ENCODE data around the gene IMMP2L.
"Not testable (repeated sequence)": the region's sequence is repeated elsewhere in the genome, so short reads cannot be mapped to it uniquely, and the experiment has no call there.

The IMMP2L gene

GRCh38 chr7:111256391-111256790, 305.9 kb downstream of the IMMP2L start:
- DNase-seq, result no peak

- DNase-seq, result no peak
Observed at GRCh38 chr7:111255576-111255975, 306.7 kb downstream of the IMMP2L start.

GRCh38 chr7:111251365-111251764, 310.9 kb downstream of the IMMP2L start:
- not testable (repeated sequence) for DNase-seq

- DNase-seq, result not testable (repeated sequence)
Observed at GRCh38 chr7:111249807-111250206, 312.5 kb downstream of the IMMP2L start.

- DNase-seq, result no peak
Observed at GRCh38 chr7:111242141-111242755, 320.0 kb downstream of the IMMP2L start.

- DNase-seq, result no peak
Observed at GRCh38 chr7:111240371-111240770, 321.9 kb downstream of the IMMP2L start.

GRCh38 chr7:111239437-111239836, 322.9 kb downstream of the IMMP2L start:
- DNase-seq, result no peak

- no peak for DNase-seq
Observed at GRCh38 chr7:111238886-111239285, 323.4 kb downstream of the IMMP2L start.

- DNase-seq, result no peak
Observed at GRCh38 chr7:111235709-111236108, 326.6 kb downstream of the IMMP2L start.

GRCh38 chr7:111232249-111233084, 329.8 kb downstream of the IMMP2L start:
- DNase-seq, result no peak

- no peak for DNase-seq
Observed at GRCh38 chr7:111229916-111230315, 332.4 kb downstream of the IMMP2L start.

GRCh38 chr7:111229181-111229740, 333.0 kb downstream of the IMMP2L start:
- no peak for DNase-seq

- no peak for DNase-seq
Observed at GRCh38 chr7:111228437-111228836, 333.9 kb downstream of the IMMP2L start.

- DNase-seq, result no peak
Observed at GRCh38 chr7:111226800-111227199, 335.5 kb downstream of the IMMP2L start.

- no peak for DNase-seq
Observed at GRCh38 chr7:111224354-111225231, 337.7 kb downstream of the IMMP2L start.

- DNase-seq, result no peak
Observed at GRCh38 chr7:111223802-111224253, 338.5 kb downstream of the IMMP2L start.

- DNase-seq, result no peak
Observed at GRCh38 chr7:111215550-111215949, 346.7 kb downstream of the IMMP2L start.

- DNase-seq, result no peak
Observed at GRCh38 chr7:111212857-111213523, 349.3 kb downstream of the IMMP2L start.

- no peak for DNase-seq
Observed at GRCh38 chr7:111210996-111211395, 351.3 kb downstream of the IMMP2L start.

- no peak for DNase-seq
Observed at GRCh38 chr7:111210043-111210442, 352.2 kb downstream of the IMMP2L start.

GRCh38 chr7:111205251-111205650, 357.0 kb downstream of the IMMP2L start:
- no peak for DNase-seq

GRCh38 chr7:111202321-111202720, 360.0 kb downstream of the IMMP2L start:
- no peak for DNase-seq
